HG02623 (cell line): ENCODE results near the gene SAFB2.
"Not testable (repeated sequence)": the region's sequence is repeated elsewhere in the genome, so short reads cannot be mapped to it uniquely, and the experiment has no call there.

ENCODE experiments used
- ATAC-seq: cut with Tn5 transposase; IDR thresholded peaks from one replicate; pipeline ENCODE4 v1.9.1; 2021; ENCODE audit warnings: moderate library complexity; ENCODE audit not compliant: unreplicated experiment

Gene SAFB2

DNA sequence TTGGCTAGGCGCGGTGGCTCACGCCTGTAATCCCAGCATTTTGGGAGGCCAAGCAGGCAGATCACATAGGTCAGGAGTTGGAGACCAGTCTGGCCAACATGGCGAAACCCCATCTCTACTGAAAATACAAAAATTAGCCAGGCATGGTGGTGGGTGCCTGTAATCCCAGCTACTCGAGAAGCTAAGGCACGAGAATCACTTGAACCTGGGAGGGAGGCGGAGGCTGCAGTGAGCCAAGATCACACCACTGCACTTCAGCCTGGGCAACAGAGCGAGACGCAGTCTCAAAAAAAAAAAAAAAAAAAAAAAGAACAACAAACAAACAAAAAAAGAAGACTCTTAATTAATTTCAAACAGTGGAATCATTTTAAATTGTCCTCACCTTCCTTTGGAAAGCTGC is 13.8 kb downstream of the SAFB2 start:
- ATAC-seq = not testable (repeated sequence)

DNA sequence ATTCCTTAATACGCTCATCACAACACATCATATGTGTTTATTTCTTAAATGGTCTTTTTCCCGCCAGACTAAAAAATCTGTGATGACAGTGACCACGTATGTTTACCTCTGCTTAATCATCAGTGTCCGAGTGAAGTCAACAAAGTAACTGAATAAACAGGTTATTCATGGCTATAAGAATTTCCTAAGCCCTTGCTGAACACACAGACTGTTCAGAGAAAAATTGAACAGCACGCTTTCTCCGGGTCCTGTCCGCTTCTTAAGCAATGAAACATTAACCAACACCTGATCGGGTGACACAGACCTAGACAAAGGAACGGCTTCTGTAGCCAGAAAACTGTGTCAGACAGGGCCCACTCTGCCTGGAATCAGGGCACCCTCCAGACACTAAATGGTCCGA is 14.3 kb downstream of the SAFB2 start:
- no peak for ATAC-seq

DNA sequence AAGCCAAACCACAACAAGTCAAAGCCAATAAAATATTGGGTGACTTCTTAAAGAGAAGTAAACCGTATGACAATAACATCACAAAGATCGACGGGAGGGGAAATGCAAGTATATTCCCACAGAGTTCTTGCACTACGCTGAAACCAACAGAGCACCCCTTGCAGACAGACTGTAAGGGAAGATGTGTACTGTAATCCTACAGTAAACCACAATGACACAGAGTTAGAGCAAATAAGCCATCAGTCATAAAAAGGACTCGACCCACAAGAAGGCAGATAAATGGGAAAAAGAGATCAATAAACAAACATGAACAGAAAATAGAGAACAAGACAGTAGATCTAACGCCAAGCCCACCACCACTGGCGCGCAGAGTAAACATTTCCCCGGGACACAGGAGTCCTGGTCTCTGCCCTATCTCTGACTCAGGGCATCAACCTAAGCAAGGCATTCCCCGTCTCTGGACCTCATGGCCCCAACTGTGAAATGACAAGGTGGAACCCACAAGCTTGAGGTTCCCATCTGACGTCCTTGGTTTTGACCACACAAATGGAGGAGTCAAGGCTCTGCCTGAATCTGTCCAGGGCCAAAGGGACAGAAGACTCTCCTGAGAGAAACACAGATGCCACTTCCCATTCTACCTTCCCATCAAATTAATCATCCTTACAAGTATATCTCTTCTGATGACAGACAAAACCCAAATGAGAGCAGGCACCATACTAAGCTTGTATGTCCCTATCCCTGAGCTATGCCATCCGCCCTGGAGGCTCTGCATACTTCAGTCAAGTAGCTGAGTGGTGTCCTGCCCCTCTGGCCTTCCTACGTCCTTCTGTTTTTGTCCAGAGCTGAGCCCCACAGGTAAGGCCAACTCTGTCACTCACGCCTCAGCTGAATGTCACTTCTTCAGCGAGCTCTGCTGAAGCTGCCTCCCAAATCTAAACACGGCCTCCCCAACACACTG is 15.0 kb downstream of the SAFB2 start:
- ATAC-seq = no peak

- no peak for ATAC-seq
Observed at GRCh38 chr19:5605362-5605761, 17.2 kb downstream of the SAFB2 start.

DNA sequence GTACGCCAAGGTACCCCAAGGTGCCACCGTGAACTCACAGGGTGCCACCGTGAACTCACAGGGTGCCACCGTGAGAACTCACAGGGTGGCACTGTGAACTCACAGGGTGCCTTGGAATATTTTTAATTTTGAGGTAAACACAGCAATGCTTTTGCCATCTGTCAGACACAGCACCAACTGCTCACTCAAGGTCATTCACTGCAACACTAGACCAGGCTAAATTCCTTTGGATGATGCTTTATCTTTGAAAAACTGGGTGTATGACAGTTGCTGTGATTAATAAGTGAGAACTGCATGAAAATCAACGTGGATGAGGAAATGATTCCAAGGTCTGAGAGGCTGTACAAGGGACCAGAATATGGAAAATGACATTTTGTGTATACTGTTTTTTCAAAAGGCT is 18.9 kb downstream of the SAFB2 start:
- ATAC-seq = no peak

- no peak for ATAC-seq
Observed at GRCh38 chr19:5600797-5601196, 21.8 kb downstream of the SAFB2 start.

GRCh38 chr19:5595745-5596144 is 26.8 kb downstream of the SAFB2 start:
- no peak for ATAC-seq

DNA sequence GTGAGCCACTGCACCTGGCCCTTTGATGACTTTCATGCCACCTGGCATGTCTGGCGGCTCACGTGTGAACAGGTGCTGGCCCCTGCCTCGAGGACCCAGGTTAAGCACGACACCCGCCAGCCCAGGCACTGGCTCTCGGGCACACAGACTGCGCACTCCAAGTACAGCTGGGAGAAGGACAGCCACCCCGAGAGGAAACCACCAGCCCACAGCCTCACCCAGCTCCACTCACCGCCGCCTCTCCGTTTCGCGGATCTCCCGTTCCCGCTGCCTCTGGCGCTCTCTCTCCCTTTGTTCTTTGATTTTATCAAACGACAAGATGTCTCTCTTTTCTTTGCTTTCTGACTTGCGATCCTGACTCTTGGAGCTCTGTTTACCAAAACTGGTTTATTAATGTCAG is 27.4 kb downstream of the SAFB2 start:
- ATAC-seq = no peak

DNA sequence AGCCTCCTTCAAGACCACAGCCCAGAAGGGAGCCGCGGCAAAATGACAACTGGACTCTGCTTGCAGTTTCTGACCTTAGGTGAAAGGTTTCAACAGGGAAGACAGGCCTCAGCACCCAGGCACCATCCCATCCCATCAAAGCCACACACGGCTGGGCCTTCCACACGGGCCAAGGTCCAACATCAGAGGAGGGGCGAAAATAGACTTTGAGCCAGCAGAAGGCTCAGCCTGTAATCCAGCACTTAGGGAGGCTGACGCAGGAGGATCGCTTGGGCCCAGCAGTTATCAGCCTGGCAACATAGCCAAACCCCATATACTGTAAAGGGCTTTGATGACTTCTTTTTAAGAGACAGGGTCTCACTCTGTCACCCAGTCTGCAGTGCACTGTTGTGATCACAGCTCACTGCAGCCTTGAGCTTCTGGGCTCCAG is 28.0 kb downstream of the SAFB2 start:
- no peak for ATAC-seq

- no peak for ATAC-seq
Observed at GRCh38 chr19:5593343-5594255, 29.0 kb downstream of the SAFB2 start.

DNA sequence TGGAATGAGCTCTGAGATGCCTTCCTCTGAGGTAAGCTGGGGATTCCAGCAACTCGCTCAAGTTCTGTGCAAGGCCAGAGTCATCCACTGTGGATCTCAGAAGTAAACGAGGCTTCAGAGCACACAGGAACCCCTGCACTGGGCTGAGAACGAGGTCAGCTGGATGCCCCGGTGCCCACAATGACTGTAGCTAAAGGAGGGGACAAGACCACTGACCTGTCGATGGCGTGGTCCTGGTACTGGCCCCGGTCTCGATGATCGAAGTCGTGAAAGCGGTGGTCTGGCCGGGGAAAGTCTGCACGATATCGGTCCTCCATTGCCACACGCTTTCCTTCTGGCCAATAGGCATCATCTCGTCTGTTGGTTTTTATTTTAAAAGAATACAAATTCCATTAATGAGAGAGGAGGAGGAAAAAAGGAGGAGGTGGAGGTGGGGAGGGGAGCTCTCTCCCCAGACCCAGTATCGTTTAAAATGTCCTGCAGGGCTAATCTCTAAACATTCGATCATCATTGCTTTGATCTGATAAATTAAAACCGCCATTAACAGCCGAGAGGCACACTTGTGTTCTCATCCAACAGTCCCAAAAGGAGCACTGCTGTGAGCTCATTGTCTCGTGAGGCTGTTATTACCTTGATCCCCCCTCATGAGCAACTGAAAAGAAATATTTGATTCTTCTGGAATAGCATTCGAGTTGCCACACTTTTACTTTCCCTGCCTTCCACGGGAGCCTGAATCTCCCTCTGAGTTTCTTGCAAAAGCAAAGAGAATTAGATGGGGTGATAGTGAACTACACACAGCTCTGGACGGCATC is 29.8 kb downstream of the SAFB2 start:
- no peak for ATAC-seq

DNA sequence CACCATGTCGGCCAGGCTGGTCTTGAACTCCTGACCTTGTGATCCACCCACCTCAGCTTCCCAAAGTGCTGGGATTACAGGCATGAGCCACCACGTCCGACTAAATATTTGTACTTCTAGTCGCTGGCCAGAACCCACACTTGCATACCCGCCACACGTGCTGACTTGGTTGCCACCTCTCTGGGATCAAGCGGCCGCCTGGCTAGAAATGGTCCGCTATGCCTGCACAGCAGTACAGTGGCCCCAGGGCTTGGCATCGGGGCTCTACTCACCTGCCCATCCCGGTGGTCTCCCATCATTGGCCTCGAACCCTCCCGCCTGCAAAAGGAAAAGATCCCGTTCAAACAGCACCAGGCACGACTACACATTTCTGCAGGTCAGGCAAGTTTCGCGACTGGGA is 31.1 kb downstream of the SAFB2 start:
- ATAC-seq = no peak

- ATAC-seq = no peak
Observed at GRCh38 chr19:5590865-5591154, 31.8 kb downstream of the SAFB2 start.

GRCh38 chr19:5590151-5590864 is 32.3 kb downstream of the SAFB2 start:
- no peak for ATAC-seq

GRCh38 chr19:5588906-5589676 is 33.5 kb downstream of the SAFB2 start:
- ATAC-seq = no peak

DNA sequence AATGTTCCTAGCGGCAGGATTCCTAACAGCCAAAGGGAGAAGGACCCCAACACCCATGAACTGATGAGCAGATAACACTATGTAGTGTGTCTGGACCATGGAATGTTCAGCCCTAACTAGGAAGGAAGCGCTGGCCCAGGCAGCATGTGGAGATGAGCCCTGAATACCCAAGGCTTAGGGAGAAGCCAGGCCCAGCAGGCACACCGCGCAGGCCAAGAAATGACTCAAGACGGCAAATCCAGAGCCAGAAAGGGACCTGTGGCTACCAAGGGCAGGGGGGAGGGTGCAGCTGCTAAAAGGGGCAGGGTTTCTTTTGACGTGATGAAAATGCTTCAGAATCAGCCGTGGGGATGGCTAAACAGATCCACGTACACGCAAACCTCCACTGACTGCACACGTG is 34.1 kb downstream of the SAFB2 start:
- ATAC-seq = no peak

GRCh38 chr19:5587661-5588060 is 34.9 kb downstream of the SAFB2 start:
- ATAC-seq = no peak

- no peak for ATAC-seq
Observed at GRCh38 chr19:5587071-5587455, 35.5 kb downstream of the SAFB2 start.

DNA sequence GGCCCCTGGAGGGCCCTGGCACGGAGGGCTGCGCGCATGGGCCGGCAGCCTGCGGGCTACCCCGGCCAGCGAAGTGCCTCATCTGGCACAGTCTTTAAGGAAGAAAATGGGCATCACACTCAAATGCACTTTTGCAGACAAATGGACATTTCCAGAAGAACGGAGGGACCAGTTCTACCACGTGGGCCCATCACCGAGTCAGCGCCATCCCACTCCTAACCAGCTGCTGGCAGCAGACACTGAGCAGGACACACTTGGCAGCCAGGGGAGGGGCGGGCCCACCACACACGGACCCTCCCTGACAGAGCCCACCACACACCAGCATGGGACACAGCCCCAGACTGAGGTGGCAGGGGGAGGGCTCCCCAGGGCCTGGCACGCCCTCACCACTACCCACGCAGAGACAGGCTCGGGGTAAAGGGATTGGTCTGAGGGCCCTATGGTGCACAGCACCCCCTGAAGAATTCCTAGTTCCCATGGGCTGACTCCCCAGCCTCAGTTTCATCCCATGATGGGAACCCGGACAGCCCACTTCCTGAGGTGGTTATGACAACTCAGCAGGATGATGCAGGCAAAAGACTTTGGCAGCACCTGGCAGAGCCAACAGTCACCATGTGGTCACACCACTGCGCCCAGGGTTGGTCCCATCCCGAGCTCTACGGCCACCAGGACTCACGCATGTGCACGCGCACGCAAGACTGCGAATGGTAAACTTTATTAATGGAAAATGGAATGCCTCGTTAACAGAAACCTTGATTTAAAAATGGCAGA is 36.1 kb downstream of the SAFB2 start:
- no peak for ATAC-seq
